HG02981 (cell line): ENCODE data around the gene MTHFD1L.

Experiments
- ATAC-seq: cut with Tn5 transposase; IDR thresholded peaks from one replicate; pipeline ENCODE4 v1.9.1; 2021; ENCODE audit warnings: mild to moderate bottlenecking, moderate library complexity; ENCODE audit not compliant: unreplicated experiment

MTHFD1L gene

DNA sequence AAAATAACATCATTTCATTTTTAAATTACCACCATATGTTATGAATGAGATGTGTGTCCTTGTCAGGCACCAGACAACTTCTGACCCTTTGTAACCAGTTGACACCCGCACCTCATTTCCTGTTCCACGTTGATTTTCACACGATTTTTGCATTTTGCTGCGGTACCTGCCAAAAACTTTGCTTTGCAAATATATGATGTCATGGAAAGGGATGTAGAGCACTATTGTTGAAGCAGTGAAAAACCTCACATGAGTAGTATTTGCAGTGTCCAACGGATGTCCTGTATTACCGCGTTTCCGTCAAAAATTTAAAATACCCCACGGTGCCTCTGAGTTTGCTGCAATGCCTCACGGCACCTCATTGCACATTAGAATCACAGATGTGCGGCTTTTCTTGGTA is 115.6 kb downstream of the MTHFD1L start:
- peak; percentile 73 for ATAC-seq

DNA sequence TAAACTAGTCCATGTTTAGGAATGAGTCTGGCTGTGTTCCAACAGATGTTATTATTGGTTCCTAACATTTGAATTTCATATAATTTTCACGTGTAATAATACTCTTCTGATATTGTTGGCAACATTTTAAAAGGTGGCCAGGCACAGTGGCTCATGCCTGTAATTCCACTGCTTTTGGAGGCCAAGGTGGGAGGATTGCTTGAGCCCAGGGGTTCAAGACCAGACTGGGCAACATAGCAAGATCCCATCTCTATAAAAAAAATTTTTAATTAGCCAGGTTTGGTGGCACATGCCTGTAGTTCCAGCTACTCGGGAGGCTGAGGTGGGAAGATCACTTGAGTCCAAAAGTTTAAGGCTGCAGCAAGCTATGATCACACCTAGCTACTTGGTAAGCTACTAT is 116.2 kb downstream of the MTHFD1L start:
- no peak for ATAC-seq

DNA sequence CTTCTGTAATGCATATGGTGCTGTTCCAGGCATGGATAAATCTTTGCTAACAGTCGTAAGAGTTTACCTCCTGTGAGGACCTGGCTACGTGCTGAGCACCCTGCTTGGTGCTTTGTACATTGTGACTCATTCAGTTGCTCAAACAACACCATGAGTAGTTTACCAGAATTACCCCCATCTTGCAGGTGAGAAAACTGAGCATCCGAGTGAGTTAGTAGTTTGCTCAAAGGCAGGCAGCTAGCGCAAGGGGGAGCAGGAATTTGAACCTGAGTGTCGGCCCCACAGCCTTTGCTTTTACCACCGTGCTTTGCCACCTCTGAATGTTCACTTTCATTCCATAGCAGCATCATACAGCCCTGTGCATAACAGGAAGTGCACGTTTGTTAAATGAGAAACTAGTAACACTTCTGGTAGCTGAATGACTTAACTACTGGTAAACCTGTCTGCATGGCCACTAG is 121.9 kb downstream of the MTHFD1L start:
- ATAC-seq, result no peak

DNA sequence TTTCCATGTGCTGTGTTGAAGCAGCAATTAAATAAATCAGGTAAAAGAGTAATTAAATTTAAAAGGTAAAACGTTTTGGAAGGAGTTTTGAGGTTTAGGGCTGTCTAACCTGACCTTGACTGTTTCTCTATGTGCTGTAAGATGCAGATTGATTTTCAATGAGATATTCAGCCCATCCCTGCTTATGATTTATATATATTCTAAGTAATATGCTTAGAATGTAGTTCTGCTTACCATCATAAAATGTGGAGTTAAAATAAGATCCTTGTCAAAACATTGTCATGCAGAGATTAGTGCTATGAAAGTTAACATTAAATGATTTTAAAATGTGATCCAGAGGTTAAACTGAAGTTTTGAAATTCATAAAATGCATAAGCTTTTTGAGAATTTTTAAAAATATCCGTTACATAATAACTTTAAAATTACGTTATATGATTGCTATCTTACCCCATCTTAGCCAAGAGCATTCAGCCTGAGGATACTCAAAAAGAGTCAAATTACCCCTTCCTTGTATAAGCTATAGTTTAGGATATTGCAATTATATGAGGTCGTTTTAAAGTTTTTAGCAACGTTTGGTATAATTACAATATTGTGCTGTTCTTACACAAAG is 122.5 kb downstream of the MTHFD1L start:
- no peak for ATAC-seq

DNA sequence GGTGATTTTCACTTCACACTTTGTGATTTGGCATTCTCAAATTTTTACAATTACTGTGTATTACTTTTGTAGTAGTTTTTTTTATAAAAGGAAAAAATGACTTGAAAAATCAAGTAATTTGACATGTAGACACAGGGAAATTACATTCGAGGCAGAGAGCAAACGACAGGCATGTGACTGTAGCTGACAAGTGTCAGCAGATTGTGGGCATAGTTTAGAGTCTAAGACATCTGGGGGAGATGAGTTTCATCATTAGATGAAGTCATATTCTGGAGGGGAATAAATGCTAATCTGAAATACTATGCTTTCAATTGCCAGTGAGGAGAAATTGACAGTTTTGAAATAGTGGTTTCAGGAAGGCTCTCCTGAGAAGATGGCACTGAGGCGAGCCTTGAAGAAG is 126.0 kb downstream of the MTHFD1L start:
- no peak for ATAC-seq

DNA sequence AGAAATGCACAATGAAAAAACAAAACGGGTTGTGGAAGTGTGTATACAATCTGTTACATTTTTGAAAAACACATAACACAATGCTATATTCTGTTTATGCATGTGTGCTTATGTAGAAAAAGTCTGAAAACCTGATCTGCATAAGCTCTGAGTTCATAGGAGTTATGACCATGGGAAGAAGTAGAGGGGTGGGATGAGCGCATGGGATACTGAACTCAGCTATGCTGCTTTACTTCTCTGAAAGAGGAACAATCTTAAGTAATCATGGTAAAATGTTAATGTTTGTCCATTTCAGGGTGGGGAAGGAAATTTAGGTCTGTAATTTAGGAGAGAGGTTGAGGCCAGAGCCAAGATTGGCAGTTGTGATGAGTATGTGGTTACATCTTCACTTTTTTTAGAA is 126.8 kb downstream of the MTHFD1L start:
- ATAC-seq, result no peak

DNA sequence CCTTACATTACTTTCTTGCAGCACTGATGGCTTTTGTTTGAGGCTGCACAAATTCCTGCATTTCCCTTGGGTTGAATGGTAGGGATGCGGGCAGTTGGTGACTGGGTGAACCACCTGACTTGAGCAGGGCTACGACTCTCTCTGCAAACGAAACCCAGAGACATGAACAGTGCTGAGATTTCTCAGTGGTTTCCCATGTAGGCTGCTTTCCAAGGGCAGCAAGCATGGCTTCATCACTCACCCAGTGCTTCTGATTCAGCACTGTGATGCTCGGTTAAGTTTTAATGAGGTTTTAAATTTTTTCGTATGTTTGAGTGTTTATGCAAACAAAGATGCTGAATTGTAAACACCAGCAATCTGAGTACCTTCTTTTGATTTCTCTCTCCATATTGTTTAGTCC is 127.2 kb downstream of the MTHFD1L start:
- no peak for ATAC-seq

DNA sequence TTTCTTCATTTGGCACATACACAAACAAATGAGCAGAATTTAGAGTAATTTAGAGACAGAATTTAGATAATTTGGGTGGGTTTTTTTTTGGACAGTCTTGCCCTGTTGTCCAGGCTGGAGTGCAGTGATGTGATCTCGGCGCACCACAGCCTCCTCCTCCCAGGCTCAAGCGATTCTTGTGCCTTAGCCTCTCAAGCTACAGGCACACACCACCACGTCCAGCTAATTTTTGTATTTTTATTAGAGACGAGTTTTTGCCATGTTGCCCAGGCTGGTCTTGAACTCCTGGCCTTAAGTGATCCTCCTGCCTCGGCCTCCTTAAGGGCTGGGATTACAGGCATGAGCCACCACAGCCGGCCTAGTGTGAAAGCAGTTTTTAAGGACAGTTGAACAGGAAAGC is 127.8 kb downstream of the MTHFD1L start:
- ATAC-seq, result no peak

DNA sequence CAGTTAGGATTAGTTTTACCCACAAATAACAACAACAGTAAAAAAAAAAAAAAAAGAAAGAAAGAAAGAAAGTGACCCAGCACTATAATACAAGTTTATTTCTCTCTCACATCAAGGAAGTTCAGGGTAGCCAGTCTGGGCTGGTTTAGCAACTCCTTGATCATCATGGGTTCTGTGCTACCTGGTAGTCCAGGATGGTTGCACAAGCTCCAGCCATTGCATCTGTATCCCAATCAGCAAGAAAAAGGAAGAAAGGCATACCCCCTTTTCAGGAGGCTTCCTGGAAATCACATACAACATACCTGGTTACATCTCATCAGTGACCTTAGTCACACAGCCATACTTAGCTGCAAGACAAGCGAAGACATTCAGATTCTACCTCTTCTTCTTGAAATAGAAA is 128.5 kb downstream of the MTHFD1L start:
- no peak for ATAC-seq

DNA sequence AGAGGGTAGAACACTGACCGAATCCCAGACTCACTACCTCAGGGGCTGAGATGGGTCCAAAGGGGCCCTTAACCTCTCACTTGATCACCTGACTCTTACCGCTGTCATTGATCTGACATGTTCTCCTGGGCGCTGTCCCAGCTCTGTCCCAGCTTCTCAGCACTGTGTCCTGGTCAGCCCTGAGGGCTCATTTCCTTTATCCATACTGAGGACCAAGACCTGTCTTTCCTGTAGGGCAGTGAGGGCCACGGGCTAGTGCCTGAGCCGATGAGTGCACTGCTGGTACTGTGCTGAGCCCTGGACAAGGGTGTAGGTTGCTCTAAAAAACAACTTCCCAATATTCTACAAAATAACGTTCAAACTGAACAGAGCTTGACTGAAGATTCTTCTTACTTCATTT is 131.5 kb downstream of the MTHFD1L start:
- ATAC-seq, result no peak

DNA sequence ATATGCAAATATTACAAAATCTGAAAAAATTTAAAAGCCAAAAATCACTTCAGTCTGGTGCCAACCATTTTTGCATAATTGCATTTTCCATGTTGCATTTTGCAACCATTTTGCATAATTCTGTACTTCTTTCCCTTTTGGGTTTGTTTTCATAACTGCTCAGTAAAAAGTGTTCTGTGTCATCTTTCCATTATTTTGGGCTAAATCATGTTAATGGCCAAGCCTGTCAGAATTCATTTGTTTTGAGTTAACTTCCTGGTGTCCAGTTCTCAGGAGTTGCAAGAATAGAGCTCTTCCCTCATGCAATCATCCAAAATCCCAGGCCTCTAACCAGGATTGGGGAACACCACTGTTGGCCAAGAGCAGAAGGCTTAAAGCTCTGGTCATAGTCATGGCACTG is 133.6 kb downstream of the MTHFD1L start:
- no peak for ATAC-seq

DNA sequence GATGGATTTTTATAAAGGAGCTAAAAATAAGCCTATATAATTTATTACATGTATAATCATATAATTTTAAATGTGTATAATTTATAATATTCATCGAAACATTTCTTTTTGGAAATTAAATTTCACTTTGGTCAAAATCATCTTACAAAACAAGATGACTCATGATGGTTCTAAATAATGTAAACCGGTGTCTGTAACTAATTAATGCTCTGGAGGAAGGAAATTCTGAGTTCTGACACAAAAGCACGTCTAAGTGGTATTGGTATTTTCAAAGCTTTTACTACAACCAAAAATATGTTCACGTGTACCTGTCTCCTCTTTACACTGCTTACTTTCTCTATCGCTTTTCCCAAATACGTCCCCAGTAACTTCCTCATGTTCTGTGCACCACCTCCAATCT is 134.1 kb downstream of the MTHFD1L start:
- ATAC-seq, result no peak

DNA sequence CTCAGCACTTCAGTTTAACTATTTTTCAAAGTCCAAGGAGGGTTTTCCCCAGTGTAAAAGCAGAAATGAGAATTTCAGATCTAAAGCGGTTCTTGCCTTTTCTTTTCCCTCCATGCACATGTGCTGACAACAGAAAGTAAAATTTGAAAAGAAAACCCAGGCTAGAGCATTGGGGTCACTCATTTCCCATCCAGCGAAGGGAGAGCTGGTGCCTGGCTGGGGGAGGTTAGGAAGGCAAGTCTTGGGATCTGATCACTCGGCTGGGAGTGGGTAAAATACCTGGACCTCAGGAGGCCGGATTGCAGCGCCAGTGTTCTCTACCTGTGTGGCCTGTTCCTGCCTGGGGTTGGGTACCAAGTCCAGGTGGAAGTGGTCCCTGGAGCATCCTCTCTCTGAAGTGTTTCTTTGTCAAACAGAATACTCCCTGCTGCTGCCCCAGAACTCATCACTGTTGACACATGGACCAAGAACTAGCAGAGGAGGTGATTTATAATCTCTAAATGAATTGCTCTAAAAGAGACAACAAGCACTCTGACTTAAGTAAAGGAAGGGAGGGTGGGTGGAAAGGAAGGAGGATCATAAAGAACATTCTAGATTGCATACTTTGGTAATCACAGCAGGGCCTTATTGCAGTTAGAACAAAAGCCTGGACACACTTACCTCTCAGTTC is 136.0 kb downstream of the MTHFD1L start:
- no peak for ATAC-seq

DNA sequence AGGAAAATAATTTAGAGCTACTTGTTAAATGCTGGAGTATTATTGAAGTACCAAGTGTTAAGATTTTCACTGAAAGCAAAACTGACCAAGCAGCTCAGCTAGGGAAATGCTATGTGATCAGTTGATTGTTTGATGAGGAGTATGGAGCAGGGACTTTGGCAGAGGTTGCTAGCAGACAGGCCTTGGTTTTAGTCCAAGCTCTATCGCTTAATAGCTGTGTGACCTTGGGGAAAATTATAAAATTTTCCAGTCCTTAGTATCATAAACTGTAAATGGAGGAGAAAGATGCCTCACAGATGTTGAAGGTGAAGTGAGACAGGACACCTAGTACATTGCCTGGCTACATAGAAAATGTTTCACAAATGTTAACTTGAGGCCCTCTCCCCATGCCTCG is 136.6 kb downstream of the MTHFD1L start:
- ATAC-seq, result no peak

DNA sequence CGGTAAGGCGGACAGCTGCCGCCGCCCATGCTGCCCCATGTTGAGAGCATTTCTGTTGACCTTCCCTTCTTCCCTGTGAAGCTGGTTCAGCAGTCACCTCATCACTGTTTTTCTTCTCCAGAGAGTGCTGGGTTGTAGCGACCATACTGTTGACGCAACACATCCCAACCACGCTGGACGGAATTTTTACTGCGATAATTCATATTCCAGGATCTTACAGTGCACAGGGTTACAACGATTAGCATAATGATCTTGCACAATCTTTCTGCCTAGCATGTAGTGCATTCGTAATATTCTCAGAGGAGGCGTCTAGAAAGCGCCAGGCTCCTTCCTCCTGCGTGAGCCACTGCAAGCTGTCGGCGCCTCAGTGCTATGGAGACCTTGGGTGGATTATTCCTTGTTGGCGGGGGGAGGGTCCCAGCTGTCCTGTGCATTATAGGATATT is 137.0 kb downstream of the MTHFD1L start:
- ATAC-seq, result no peak

DNA sequence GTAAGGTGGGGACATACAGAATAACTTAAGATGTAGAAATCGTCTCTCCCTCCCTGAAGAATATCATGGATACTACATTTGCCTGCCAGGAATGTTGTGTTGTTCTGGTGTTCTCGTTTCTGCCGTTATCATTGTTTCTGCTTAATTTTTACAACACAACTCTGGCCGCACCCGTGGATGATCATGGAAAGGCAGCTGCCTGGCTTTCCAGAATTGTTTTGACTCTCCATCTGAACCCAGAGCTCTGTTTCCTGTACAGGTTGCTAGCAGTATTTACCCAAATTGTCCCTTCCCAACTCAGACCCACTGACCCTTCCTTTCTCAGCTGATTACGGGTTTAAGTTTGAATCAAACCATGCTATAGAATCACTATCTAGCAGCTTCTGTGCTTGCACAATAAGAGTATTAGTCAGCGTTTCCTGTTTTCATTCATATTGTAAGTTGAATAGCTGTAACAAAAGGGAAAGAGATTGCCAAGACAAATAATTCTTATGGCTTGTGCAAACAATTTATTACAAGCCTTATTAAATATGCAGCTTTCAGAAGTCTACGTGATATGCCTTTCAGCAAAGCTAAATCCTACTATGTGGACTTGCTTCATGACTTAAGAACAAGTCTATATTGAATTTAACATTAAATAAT is 139.0 kb downstream of the MTHFD1L start:
- no peak for ATAC-seq

DNA sequence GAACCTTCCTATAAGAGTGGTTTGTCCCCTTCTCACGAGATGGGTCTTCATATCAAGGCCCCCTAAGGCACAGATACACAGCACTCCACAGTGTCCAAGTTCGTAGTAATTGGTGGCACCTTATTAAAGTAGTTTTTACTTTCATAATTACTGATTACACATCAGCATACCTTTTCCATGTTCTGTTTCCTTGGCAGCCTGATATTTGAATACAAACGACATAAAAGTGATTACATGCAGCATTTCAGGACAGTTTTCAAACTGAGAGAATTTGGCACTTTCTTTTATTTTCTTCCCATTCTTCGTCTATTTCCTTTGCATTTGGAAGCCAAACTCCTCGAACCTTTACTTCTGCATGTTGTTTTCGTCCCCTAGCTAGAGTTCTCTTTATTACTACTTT is 139.7 kb downstream of the MTHFD1L start:
- ATAC-seq, result no peak

DNA sequence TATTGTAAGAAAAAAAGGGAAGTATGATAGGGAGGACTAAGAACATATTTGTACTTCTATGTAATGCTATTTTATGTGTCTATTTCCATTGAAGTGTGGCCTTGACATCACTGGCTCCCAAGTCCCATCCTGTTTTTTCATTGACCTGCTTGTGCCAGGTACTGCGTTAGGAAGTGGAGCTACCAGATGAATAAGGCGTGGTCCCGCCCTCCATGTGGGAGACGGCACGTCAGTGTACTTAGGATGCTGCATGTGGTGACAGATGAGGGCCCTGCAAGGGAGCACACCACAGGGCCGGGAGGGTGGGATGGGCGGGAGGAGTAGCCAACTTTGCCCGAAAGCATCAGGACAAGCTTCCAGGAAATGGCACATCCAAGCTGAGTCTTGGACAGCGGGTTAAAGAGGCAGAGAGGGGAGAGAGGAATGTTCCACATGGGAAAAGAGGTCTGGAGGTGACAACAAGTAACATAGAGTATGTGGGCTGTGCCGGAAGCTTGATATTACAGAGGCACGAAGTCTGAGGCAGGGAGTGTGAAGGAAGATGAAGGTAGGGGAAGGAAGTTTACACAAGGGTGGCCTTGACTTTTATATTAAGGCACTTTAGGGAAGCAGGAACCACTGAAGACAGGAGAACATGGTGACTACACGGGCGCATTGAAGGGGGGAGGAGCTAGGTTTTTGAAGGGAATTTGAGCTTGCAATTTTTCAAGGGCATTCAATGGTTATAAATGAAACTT is 140.6 kb downstream of the MTHFD1L start:
- no peak for ATAC-seq

DNA sequence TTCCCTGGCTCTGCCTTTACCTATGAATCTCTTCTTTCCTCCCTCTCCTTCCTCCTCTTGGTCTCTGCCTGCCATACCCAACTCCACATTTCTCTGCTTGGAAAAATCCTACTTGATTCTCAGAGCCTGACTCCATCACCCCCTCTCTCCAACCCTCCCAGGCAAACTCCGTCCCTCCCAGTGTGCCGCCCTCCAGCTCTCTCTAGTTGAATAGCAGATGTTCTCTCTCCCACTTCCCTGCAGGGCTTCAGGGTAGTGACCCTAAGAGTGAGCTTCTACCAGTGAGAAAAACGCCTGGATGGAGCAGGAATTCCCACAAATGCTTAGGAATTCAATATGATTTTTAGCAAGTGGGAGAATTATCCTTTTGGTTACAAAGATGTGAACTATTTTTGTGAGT is 141.6 kb downstream of the MTHFD1L start:
- no peak for ATAC-seq

DNA sequence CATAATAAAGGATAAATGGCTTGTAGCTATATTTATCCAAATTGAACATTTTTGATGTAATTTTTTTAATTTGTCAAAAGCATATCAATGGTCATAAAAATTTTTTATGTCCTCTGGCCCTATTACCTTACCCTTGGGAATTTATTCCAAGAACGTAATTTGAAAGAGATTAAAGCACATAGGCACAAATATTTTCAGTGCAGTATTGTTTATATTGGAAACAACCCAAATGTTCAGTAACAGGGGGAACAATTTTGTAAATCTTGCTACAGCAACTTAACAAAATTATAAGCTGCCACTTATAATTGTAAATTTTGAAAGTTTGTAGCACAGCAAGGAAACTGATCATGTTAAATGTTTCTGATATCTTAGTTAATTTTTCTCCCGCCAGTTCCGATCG is 142.4 kb downstream of the MTHFD1L start:
- ATAC-seq, result no peak

DNA sequence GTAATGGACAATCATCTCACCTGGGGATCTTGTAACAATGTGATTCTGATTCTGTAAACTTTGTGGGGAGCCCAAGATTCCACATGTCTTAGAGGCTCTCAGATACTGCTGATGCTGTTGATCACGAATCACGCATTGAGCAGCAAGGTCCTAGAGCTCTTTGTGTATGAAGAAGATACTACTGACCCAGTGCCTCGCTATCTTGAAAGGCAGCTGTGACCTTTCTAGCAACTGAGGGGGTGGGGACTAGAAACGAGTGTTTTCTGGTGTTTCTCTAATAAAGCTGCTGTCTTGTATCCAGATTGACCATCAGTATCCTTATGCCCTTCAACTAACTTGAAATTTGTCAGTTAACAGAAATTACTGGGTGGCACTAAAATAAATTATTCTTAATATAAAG is 142.9 kb downstream of the MTHFD1L start:
- no peak for ATAC-seq

DNA sequence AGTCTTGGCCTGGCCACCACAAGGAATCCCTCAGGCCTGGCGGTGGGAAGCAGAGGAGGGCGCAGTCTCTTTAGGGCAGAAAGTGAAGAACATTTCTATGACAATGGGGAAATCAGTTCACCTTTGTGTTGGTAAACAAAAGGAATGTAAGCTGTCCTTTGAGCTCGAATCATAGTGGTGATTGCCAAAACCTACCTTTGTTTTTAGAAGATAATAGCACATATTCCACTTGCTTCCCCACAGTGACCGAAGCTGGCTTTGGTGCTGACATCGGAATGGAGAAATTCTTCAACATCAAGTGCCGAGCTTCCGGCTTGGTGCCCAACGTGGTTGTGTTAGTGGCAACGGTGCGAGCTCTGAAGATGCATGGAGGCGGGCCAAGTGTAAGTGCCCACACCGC is 144.1 kb downstream of the MTHFD1L start:
- ATAC-seq, result no peak
